ENCODE measurements around the gene NUP107.

Gene NUP107

GRCh38 chr12:68771223-68771925 is 84.6 kb downstream of the NUP107 start:
- DNase-seq (ENCODE audit: low read depth in 3 of 3, low spot score in 1 of 3) = no peak

GRCh38 chr12:68772714-68773113 is 85.9 kb downstream of the NUP107 start:
- no peak for DNase-seq (ENCODE audit: low read depth in 3 of 3, low spot score in 1 of 3)

GRCh38 chr12:68773582-68773981 is 86.8 kb downstream of the NUP107 start:
- no peak for DNase-seq (ENCODE audit: low read depth in 3 of 3, low spot score in 1 of 3)

- no peak for DNase-seq (ENCODE audit: low read depth in 3 of 3, low spot score in 1 of 3)
Measured at GRCh38 chr12:68775121-68775630, 88.4 kb downstream of the NUP107 start.

GRCh38 chr12:68776976-68777610 is 90.3 kb downstream of the NUP107 start:
- DNase-seq (ENCODE audit: low read depth in 3 of 3, low spot score in 1 of 3) = no peak

- no peak for DNase-seq (ENCODE audit: low read depth in 3 of 3, low spot score in 1 of 3)
Measured at GRCh38 chr12:68779280-68779679, 92.5 kb downstream of the NUP107 start.

- no peak for DNase-seq (ENCODE audit: low read depth in 3 of 3, low spot score in 1 of 3)
Measured at GRCh38 chr12:68780731-68781130, 94.0 kb downstream of the NUP107 start.

- no peak for DNase-seq (ENCODE audit: low read depth in 3 of 3, low spot score in 1 of 3)
Measured at GRCh38 chr12:68781728-68782127, 95.0 kb downstream of the NUP107 start.

- DNase-seq (ENCODE audit: low read depth in 3 of 3, low spot score in 1 of 3) = no peak
Measured at GRCh38 chr12:68784015-68784414, 97.2 kb downstream of the NUP107 start.

- DNase-seq (ENCODE audit: low read depth in 3 of 3, low spot score in 1 of 3) = no peak
Measured at GRCh38 chr12:68785358-68785757, 98.6 kb downstream of the NUP107 start.

GRCh38 chr12:68785823-68786222 is 99.0 kb downstream of the NUP107 start:
- DNase-seq (ENCODE audit: low read depth in 3 of 3, low spot score in 1 of 3) = no peak

- no peak for DNase-seq (ENCODE audit: low read depth in 3 of 3, low spot score in 1 of 3)
Measured at GRCh38 chr12:68786929-68787328, 100.2 kb downstream of the NUP107 start.

- no peak for DNase-seq (ENCODE audit: low read depth in 3 of 3, low spot score in 1 of 3)
Measured at GRCh38 chr12:68788554-68789143, 101.9 kb downstream of the NUP107 start.

GRCh38 chr12:68789144-68789878 is 102.5 kb downstream of the NUP107 start:
- no peak for DNase-seq (ENCODE audit: low read depth in 3 of 3, low spot score in 1 of 3)

- no peak for DNase-seq (ENCODE audit: low read depth in 3 of 3, low spot score in 1 of 3)
Measured at GRCh38 chr12:68790081-68790951, 103.5 kb downstream of the NUP107 start.

GRCh38 chr12:68790952-68791234 is 104.1 kb downstream of the NUP107 start:
- DNase-seq (ENCODE audit: low read depth in 3 of 3, low spot score in 1 of 3) = no peak

GRCh38 chr12:68791897-68792481 is 105.2 kb downstream of the NUP107 start:
- no peak for DNase-seq (ENCODE audit: low read depth in 3 of 3, low spot score in 1 of 3)

- DNase-seq (ENCODE audit: low read depth in 3 of 3, low spot score in 1 of 3) = no peak
Measured at GRCh38 chr12:68792952-68793351, 106.2 kb downstream of the NUP107 start.

- DNase-seq (ENCODE audit: low read depth in 3 of 3, low spot score in 1 of 3) = no peak
Measured at GRCh38 chr12:68793436-68793835, 106.7 kb downstream of the NUP107 start.

GRCh38 chr12:68793975-68794652 is 107.3 kb downstream of the NUP107 start:
- DNase-seq (ENCODE audit: low read depth in 3 of 3, low spot score in 1 of 3) = no peak
